GM12864 (cell line): ENCODE results near the gene PRX.

Experiments used
- DNase-seq: peaks from one replicate; pipeline ENCODE4 v3.0.0-alpha.2; 2011; ENCODE audit warnings: low read depth
- H3K4me3 ChIP-seq: 2 replicates; pipeline ENCODE4 v1.5.1; 2011; ENCODE audit warnings: mild to moderate bottlenecking, low read depth, low read length, control low read depth
- CTCF ChIP-seq: IDR thresholded peaks from 2 replicates; pipeline ENCODE4 v1.5.1; 2011; ENCODE audit warnings: low read depth, mild to moderate bottlenecking, moderate library complexity, low read length, control low read depth, inconsistent platforms; ENCODE audit errors: missing control alignments

Gene PRX

GRCh38 chr19:40348125-40348913 lies 64.9 kb downstream of the PRX start, which contains the start of the genes C19orf47 and PLD3:
TSS of gene C19orf47 (minus strand) at chr19:40348397. CDS start at chr19:40341857, 6,540 bp downstream.
TSS of gene PLD3 (plus strand) at chr19:40348695. CDS start at chr19:40366484, 17,789 bp downstream.
- DNase-seq, result peak; percentile 97
- no peak for TF ChIP-seq CTCF
- H3K4me3 ChIP-seq, result peak within 1 kb of the TSS; percentile 95

- DNase-seq, result no peak
- TF ChIP-seq CTCF, result no peak
- H3K4me3 ChIP-seq, result no peak overlapping the region
Measured at GRCh38 chr19:40344422-40344821, 68.8 kb downstream of the PRX start.
